Colonic mucosa (tissue), 4 donors: ENCODE measurements around the gene MORC4. TPM values are rescaled to one million over a fixed set of nuclear protein-coding genes. Genes with fewer than 3 reads are reported as not detected.
A peak's percentile ranks its signal among the peaks of the same experiment; 100 is the strongest.

Source experiments
- DNase-seq: peaks from one replicate; pipeline ENCODE4 v3.0.0-alpha.2; 2020
- H3K27ac ChIP-seq: fragments of 200-600 bp; one replicate; pipeline ENCODE4 v1.8.0; 2021
- H3K27me3 ChIP-seq: fragments of 200-600 bp; one replicate; pipeline ENCODE4 v1.8.0; 2021
- H3K36me3 ChIP-seq: fragments of 200-600 bp; one replicate; pipeline ENCODE4 v1.8.0; 2021
- H3K4me1 ChIP-seq: fragments of 200-600 bp; one replicate; pipeline ENCODE4 v1.8.0; 2021; ENCODE audit warnings: mild to moderate bottlenecking
- H3K4me3 ChIP-seq: fragments of 200-600 bp; one replicate; pipeline ENCODE4 v1.8.0; 2021
- H3K9ac ChIP-seq, 2 donors: one replicate each; pipeline ENCODE4 v1.7.0; 2013; ENCODE audit warnings: control low read depth in 2 of 2, low read depth in 2 of 2, low read length in 2 of 2
- H3K9me3 ChIP-seq: fragments of 200-600 bp; one replicate; pipeline ENCODE4 v1.8.0; 2021
- CTCF ChIP-seq: fragments of 200-600 bp; IDR thresholded peaks from one replicate; pipeline ENCODE4 v1.8.0; 2022; ENCODE audit warnings: antibody characterized with exemption, mild to moderate bottlenecking
- intact Hi-C: fragments of 100-400 bp; cut with DNase I; formaldehyde crosslinking; loops from one replicate; pipeline ENCODE4 v1.14.1; 2022
- total RNA-seq, 2 donors: library from RNA; stranded (reverse); fragmentation: NEBNext Ultra II Directional in 1 of 2; extraction: Animal tissue kit (Norgen Biotek cat#: 25700) in 1 of 2; gene quantifications; one replicate each; pipeline ENCODE4 v1.2.1, GENCODE V29; 2021
- donor health status: healthy.
- donor health status: DM: no; HTN: no; CAD: no.
- donor health status: DM: no; HTN: no; CAD: no.

MORC4 gene
- total RNA-seq, 2 donors from 2014 or later = 11.2 to 11.3 TPM

DNA sequence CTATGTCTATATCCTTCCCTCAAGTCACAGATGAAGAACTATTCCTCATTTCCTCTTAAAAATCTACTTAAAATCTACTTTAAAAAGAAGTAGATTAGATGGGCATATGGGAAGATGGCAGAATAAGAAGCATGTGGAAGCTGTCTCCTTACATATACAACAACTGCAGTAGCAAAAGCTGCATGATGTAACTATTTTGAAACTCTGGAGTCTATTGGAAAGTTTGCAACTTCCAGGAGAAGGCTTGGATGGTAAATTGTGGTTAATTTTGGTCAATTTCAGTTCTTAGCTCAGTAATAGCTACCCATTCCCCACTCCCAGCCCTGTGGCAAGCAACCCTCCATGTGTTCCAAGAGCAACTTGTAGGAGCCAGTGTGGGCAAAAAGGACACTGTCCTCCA, 36.9 kb downstream of the MORC4 start:
- DNase-seq = no peak
- H3K9me3 ChIP-seq = no peaks in the 10 kb centered on the region
- intact Hi-C loops = no loop called here
- no peak overlapping the region for H3K27ac ChIP-seq
- no peak for TF ChIP-seq CTCF
- no peak overlapping the region for H3K9ac ChIP-seq
- no peaks in the 10 kb centered on the region for H3K4me1 ChIP-seq
- H3K36me3 ChIP-seq = no peaks in the 10 kb centered on the region
- H3K4me3 ChIP-seq = no peak overlapping the region
- H3K27me3 ChIP-seq = no peaks in the 10 kb centered on the region

- H3K27me3 ChIP-seq = no peaks in the 10 kb centered on the region
- H3K9me3 ChIP-seq = no peaks in the 10 kb centered on the region
- DNase-seq = no peak
- H3K36me3 ChIP-seq = no peaks in the 10 kb centered on the region
- no peaks in the 10 kb centered on the region for H3K4me1 ChIP-seq
- intact Hi-C loops = no loop called here
- TF ChIP-seq CTCF = peak; percentile 13
- H3K9ac ChIP-seq = no peak overlapping the region
- H3K4me3 ChIP-seq = no peak overlapping the region
- H3K27ac ChIP-seq = no peak overlapping the region
These were observed 40.1 kb downstream of the MORC4 start for GRCh38 chrX:106959901-106960300.

GRCh38 chrX:106957856-106958255, 42.2 kb downstream of the MORC4 start:
- no peak for DNase-seq
- Histone ChIP-seq H3K9ac (no peak overlapping the region), H3K4me3 (no peak overlapping the region), H3K27me3 (no peaks in the 10 kb centered on the region), H3K27ac (no peak overlapping the region), H3K4me1 (no peaks in the 10 kb centered on the region), H3K9me3 (no peaks in the 10 kb centered on the region), H3K36me3 (no peaks in the 10 kb centered on the region)
- intact Hi-C loops = no loop called here
- TF ChIP-seq CTCF = no peak

DNA sequence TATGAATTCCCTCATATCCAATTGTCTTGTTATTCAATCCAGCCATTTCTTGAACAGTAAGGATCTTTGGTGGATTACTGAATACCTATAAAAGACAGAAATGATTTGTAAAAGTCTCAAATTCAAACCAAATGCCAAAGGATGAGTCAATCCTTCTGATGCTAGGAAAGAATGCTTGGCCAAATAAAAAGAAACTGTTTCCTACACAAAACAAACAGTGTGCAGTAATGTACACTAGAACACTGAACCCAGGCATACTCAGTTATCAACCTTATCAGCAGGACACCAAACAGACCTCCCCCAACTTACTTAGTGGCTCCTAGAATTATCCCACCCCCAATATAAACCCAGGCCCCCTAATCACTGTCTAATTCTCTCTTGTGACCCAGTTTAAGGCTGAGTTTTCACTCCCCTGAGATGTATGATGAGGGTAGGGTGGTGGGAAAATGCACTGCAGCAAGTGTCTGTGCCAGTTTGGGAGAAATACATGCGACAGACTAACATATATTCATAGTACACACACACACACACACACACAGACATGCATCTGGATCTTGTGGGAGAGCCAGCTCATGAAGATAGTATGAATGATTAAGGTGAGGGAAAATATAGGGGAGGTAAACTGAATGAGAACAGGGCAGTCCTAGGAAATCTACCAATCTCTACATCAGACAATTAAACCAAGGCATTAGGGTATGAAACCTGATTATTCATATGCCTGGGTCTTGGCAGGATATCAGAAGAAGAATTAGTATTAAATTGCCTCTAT, 44.8 kb downstream of the MORC4 start:
- H3K4me1 ChIP-seq = no peaks in the 10 kb centered on the region
- no peak overlapping the region for H3K9ac ChIP-seq
- no peak overlapping the region for H3K27ac ChIP-seq
- no peaks in the 10 kb centered on the region for H3K9me3 ChIP-seq
- no peak for DNase-seq
- H3K27me3 ChIP-seq = no peaks in the 10 kb centered on the region
- no peak for TF ChIP-seq CTCF
- intact Hi-C loops = no loop called here
- no peak overlapping the region for H3K4me3 ChIP-seq
- no peaks in the 10 kb centered on the region for H3K36me3 ChIP-seq

DNA sequence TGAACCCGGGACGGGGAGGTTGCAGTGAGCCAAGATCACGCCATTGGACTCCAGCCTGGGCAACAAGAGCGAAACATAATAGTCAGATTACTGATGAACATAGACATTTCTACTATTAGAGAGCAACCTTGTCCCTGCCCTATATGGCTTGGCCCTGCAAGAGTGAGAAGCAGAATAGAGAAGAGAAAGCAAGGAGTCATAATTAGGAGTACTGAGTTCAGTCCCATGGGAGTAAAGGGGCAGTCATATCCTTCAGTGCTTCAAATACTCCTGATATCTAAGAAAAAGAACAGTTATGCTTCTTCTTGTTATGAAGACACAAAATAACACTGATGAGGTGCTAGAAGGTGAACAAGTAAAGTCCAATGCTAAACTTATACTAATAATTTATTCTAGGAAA, 46.0 kb downstream of the MORC4 start:
- Histone ChIP-seq H3K4me1 (no peaks in the 10 kb centered on the region), H3K27ac (no peak overlapping the region), H3K27me3 (no peaks in the 10 kb centered on the region), H3K9me3 (no peaks in the 10 kb centered on the region), H3K36me3 (no peaks in the 10 kb centered on the region), H3K9ac (no peak overlapping the region), H3K4me3 (no peak overlapping the region)
- intact Hi-C loops = loop anchor here (5.0 kb wide), 1 partner anchor 57 kb away; no protein-coding TSS in a partner anchor
- DNase-seq = no peak
- no peak for TF ChIP-seq CTCF
